ENCODE measurements around the gene DENND1A. TPM values are rescaled to one million over a fixed set of nuclear protein-coding genes. Genes with fewer than 3 reads are reported as not detected.
A peak's percentile ranks its signal among the peaks of the same experiment; 100 is the strongest.

The DENND1A gene
- total and polyA plus RNA-seq, 2 experiments from 2014 or later = 13.1 to 14.5 TPM

DNA sequence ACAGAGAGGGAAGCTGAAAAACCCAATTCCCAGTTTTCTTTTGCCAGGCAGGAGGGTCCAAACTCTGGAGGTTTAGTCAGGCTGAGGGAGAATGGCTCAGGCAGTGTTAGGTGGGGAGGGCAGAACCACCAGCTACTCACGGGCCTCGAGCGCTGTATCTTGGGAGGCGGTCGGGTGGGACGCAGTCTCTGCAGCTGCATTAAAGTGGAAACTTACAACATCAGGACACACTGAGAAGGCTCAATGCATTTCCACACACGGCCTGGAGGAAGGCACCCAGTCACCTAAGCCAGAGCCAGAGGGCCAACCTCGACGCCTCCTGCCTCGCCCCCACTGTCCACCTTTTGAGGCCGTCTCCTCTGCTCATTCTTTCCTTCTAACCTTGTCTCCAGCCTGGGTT lies 518.3 kb downstream of the DENND1A start:
- no peak for TF ChIP-seq CTCF (IDR thresholded peaks at IDR 0.05; ENCODE audit: low read depth, low read length)
- Histone ChIP-seq H3K9me3 (ENCODE audit: low read depth) (no peaks in the 10 kb centered on the region), H3K27me3 (no peaks in the 10 kb centered on the region), H3K36me3 (no peaks in the 10 kb centered on the region), H3K27ac (no peak overlapping the region), H3K4me3 (no peak overlapping the region), H3K4me1 (ENCODE audit: low read depth) (peaks cover 2% of the 10 kb centered on the region)
- DNase-seq (ENCODE audit: low read depth in 1 of 2, low spot score in 1 of 2) = no peak

DNA sequence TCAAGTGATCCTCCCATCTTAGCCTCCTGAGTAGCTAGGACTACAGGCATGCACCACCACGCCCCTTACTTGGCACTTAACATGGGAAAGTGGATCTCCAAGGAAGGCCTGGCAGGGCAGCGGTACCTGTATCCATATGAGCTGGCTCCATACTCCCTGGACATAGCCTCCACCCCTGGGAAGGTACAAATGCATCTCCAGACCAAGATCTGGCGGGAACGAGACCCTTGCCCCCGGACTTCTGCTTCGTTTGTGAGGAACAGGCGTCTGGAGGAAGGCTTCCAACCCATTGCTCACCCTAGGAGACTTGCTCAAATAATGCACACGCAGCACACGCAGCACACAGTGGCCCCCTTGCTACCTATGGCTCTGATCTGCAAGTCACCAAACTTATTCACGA lies 518.7 kb downstream of the DENND1A start:
- Histone ChIP-seq H3K27ac (no peak overlapping the region), H3K27me3 (no peaks in the 10 kb centered on the region), H3K4me1 (ENCODE audit: low read depth) (peaks cover 4% of the 10 kb centered on the region), H3K9me3 (ENCODE audit: low read depth) (no peaks in the 10 kb centered on the region), H3K4me3 (no peak overlapping the region), H3K36me3 (no peaks in the 10 kb centered on the region)
- no peak for DNase-seq (ENCODE audit: low read depth in 1 of 2, low spot score in 1 of 2)
- no peak for TF ChIP-seq CTCF (IDR thresholded peaks at IDR 0.05; ENCODE audit: low read depth, low read length)

DNA sequence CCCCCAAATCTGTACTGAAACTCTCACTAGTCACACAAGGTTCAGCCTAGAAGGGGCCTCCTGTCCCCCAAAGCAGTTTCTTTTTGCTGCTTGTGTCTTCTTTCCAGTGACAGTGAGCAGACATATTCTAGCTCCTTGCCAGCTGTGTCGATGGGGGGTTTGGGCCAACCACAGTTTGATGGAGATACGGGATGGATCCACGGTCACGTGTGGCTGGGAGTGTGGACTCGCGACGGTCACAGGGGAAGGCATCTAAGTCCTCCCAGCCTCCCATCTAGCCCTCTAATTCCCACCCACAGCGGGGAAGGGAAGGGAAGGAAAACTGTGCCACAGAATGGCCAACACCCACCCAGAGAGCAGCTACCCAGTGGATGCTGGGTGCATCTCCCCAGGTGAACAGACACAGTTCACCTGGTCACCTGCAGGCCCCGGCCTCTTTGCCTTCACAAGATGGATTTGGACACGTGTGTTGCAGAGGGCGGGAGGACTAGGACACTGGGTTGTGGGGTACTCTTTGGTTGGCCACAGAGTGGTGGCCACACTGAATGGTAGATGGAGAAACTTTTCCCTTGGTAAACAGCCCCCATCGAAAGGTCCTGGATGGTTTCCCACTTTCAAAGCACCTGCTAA lies 519.5 kb downstream of the DENND1A start:
- Histone ChIP-seq H3K36me3 (no peaks in the 10 kb centered on the region), H3K27ac (no peak overlapping the region), H3K9me3 (ENCODE audit: low read depth) (no peaks in the 10 kb centered on the region), H3K27me3 (no peaks in the 10 kb centered on the region), H3K4me1 (ENCODE audit: low read depth) (peaks cover 4% of the 10 kb centered on the region), H3K4me3 (no peak overlapping the region)
- DNase-seq (ENCODE audit: low read depth in 1 of 2, low spot score in 1 of 2) = no peak
- no peak for TF ChIP-seq CTCF (IDR thresholded peaks at IDR 0.05; ENCODE audit: low read depth, low read length)

DNA sequence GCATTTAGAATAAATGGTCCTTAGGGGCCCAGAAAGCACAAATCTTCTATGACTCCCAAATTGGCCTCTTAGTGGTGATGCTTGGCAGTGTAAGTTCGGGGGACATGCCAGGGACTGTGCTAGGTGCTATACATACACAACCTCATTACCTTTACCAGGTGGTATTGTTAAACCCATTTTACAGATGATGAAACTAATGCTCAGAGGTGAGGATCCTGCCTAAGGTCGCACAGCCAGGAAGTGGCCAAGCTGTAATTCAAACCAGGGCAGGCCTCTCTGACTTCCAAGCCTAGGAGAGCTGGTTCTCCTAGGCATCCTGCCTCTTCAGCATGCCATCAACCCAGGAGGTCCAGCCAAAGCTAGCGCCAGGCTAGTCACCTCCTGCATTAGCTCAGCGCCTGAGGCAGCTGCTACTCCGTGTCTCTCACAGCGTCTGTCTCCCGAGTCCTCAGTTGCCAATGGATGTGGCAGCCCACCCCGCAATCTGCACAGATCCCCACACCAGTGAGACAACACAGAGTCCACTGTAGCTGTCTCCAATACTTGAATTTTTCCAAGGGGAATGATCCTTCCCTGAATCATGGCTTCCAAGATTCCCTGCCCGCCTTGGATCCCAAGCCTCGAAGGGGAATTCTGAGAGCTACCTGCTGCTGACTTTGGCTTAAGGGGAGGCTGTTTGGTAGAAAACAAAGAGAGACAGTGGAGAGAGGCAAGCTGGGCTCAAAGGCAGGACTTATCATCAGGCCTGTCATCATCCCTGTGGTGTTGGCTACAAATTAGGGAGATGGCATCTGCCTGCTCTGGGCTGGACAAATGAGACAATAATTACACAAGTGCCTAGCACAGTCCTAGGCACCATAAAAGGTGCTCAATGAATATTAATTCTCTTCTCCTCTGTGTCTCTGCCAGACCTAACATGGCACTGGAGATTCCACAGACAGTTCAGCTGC lies 521.3 kb downstream of the DENND1A start:
- TF ChIP-seq CTCF (IDR thresholded peaks at IDR 0.05; ENCODE audit: low read depth, low read length) = no peak
- Histone ChIP-seq H3K4me1 (ENCODE audit: low read depth) (peaks cover 4% of the 10 kb centered on the region), H3K36me3 (no peaks in the 10 kb centered on the region), H3K27ac (no peak overlapping the region), H3K9me3 (ENCODE audit: low read depth) (no peaks in the 10 kb centered on the region), H3K4me3 (no peak overlapping the region), H3K27me3 (no peaks in the 10 kb centered on the region)
- peak in 1 of 2 donors; percentile 46 for DNase-seq (ENCODE audit: low read depth in 1 of 2, low spot score in 1 of 2)

DNA sequence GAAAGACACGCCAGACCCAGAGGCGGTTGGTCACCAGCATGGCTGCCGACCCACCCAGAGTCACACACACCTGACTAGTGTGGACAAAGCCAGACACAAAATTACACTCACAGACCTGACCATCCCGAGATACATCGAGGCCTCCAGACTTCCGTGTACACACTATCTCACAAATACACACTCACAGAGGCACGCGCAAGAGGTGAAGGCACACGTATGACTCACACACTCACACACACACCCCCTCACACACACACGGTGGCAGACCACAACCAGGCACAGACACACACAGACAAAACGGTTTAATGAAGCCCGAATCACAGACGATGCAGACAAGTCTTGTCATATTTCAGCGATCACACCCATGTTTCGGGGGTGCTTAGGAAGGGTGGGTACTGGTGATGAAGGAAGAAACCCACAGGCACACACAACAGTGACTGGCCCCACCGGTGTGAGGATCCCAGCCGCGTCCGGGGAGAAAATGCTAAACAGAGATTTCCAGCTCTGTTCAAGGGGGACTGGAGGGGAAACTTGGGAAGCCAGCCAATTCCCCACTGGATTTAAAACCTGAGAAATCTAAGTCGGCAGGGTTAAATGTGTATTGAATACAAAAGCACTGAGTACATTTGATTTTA lies 522.6 kb downstream of the DENND1A start:
- peak in 1 of 2 donors; percentile 25 for DNase-seq (ENCODE audit: low read depth in 1 of 2, low spot score in 1 of 2)
- H3K4me1 ChIP-seq (ENCODE audit: low read depth) = peaks cover 4% of the 10 kb centered on the region
- no peak for TF ChIP-seq CTCF (IDR thresholded peaks at IDR 0.05; ENCODE audit: low read depth, low read length)
- H3K9me3 ChIP-seq (ENCODE audit: low read depth) = no peaks in the 10 kb centered on the region
- no peaks in the 10 kb centered on the region for H3K27me3 ChIP-seq
- H3K36me3 ChIP-seq = no peaks in the 10 kb centered on the region
- no peak overlapping the region for H3K27ac ChIP-seq
- no peak overlapping the region for H3K4me3 ChIP-seq
